GM12878 (cell line): ENCODE data around the gene VANGL1. TPM values are rescaled to one million over a fixed set of nuclear protein-coding genes. Genes with fewer than 3 reads are reported as not detected.

ENCODE experiments used
- ATAC-seq: fragments of 200-7000 bp; cut with Tn5 transposase; 3 replicates; pipeline ENCODE4 v1.9.1; 2020; ENCODE audit warnings: mild to moderate bottlenecking, moderate library complexity
- BruUV-seq: library from RNA; stranded (reverse); fragments of 400-500 nt; replicated peaks from 2 replicates; lab custom pipeline; 2021; lab: Mats Ljungman, UMichigan
- CTCF ChIA-PET: fragments of 300-600 bp; sonication (Branson Sonifier 250); formaldehyde crosslinking; extraction: SDS; loops from one replicate; lab custom pipeline; 2021; ENCODE audit warnings: inconsistent platforms; lab: Yijun Ruan, JAX
- POLR2A ChIA-PET: fragments of 350-600 bp; formaldehyde crosslinking; extraction: SDS; loops from one replicate; lab custom pipeline; 2021; ENCODE audit warnings: inconsistent platforms; lab: Charles Lee
- RAD21 ChIA-PET: fragments of 300-600 bp; sonication (Branson Sonifier 250); formaldehyde crosslinking; loops from one replicate; lab custom pipeline; 2023; ENCODE audit warnings: antibody characterized with exemption; ENCODE audit not compliant: unreplicated experiment; lab: Charles Lee
- SMC1A ChIA-PET: fragments of 300-600 bp; sonication (Branson Sonifier 250); formaldehyde crosslinking; loops from one replicate; lab custom pipeline; 2023; ENCODE audit not compliant: unreplicated experiment, uncharacterized antibody; lab: Charles Lee
- DNase-seq: peaks from one replicate; pipeline ENCODE4 v3.0.0-alpha.2; 2011; ENCODE audit warnings: low read depth, low spot score
- FAIRE-seq: peaks from 3 replicates; lab custom pipeline; 2011; peaks lifted over from hg19 to GRCh38; lab: Jason Lieb, UNC
- H2AFZ ChIP-seq: 2 replicates; pipeline ENCODE4 v1.6.0; 2011; ENCODE audit warnings: low read depth, low read length, control low read depth; ENCODE audit not compliant: control insufficient read depth
- H3K27ac ChIP-seq: 2 replicates; pipeline ENCODE4 v1.5.1; 2011; ENCODE audit warnings: control low read depth; ENCODE audit not compliant: control insufficient read depth, insufficient read depth
- H3K27me3 ChIP-seq, 2 experiments: replicated peaks in 1 of 2; 2 replicates each; pipeline versions ENCODE4 v1.6.0 to v1.6.1; 2011; ENCODE audit warnings: low read length in 1 of 2; ENCODE audit not compliant: control insufficient read depth in 2 of 2, insufficient read depth in 2 of 2
- H3K36me3 ChIP-seq, 2 experiments: 2 replicates each; pipeline ENCODE4 v1.5.1; 2011; ENCODE audit warnings: low read length in 1 of 2; ENCODE audit not compliant: control insufficient read depth in 2 of 2, insufficient read depth in 2 of 2
- H3K4me1 ChIP-seq: 2 replicates; pipeline ENCODE4 v1.6.1; 2011; ENCODE audit warnings: mild to moderate bottlenecking, low read length, moderate library complexity, mixed read lengths; ENCODE audit not compliant: control insufficient read depth, insufficient read depth
- H3K4me2 ChIP-seq: 2 replicates; pipeline ENCODE4 v1.6.0; 2011; ENCODE audit warnings: control low read depth; ENCODE audit not compliant: control insufficient read depth, insufficient read depth
- H3K4me3 ChIP-seq: fragments of 200-600 bp; sonication (generic); 2 replicates; pipeline ENCODE4 v1.5.1; 2016
- H3K79me2 ChIP-seq: 2 replicates; pipeline ENCODE4 v1.6.0; 2011; ENCODE audit warnings: low read length; ENCODE audit not compliant: control insufficient read depth, insufficient read depth
- H3K9ac ChIP-seq: 2 replicates; pipeline ENCODE4 v1.8.0; 2011; ENCODE audit warnings: low read length, control low read depth, mixed read lengths; ENCODE audit not compliant: control insufficient read depth, insufficient read depth
- H3K9me3 ChIP-seq: replicated peaks from 3 replicates; pipeline ENCODE4 v1.5.1; 2011; ENCODE audit warnings: mild to moderate bottlenecking, low read length; ENCODE audit not compliant: control insufficient read depth, insufficient read depth
- H4K20me1 ChIP-seq: 2 replicates; pipeline ENCODE4 v1.6.0; 2011; ENCODE audit not compliant: control insufficient read depth, insufficient read depth
- CBFB ChIP-seq: IDR thresholded peaks from 2 replicates; pipeline ENCODE4 v1.6.1; 2016; ENCODE audit warnings: antibody characterized with exemption, low read depth
- CBX5 ChIP-seq: sonication (generic); IDR thresholded peaks from 2 replicates; pipeline ENCODE4 v1.6.1; 2016; ENCODE audit warnings: low read depth, moderate library complexity, mild to moderate bottlenecking, inconsistent platforms
- CHD1 ChIP-seq: IDR thresholded peaks from 2 replicates; pipeline ENCODE4 v1.6.1; 2012; ENCODE audit warnings: low read depth, low read length, improper control_type of control experiment
- CREB1 ChIP-seq: IDR thresholded peaks from 2 replicates; pipeline ENCODE4 v1.6.1; 2012; ENCODE audit warnings: low read depth, mild to moderate bottlenecking, inconsistent platforms
- EED ChIP-seq: sonication (generic); IDR thresholded peaks from 2 replicates; pipeline ENCODE4 v1.6.1; 2016; ENCODE audit warnings: antibody characterized with exemption, low read depth
- ETV6 ChIP-seq, 2 experiments: fragments of 450-650 bp in 1 of 2; IDR thresholded peaks in 1 of 2; conservative IDR thresholded peaks in 1 of 2; 2 replicates each; pipeline ENCODE4 v1.6.1; 2014; ENCODE audit warnings: antibody characterized with exemption in 1 of 2, borderline replicate concordance in 1 of 2, low read depth in 1 of 2, mild to moderate bottlenecking in 1 of 2, moderate library complexity in 1 of 2
- HCFC1 ChIP-seq: fragments of 150-350 bp; IDR thresholded peaks from 2 replicates; pipeline ENCODE4 v1.6.1; 2014; ENCODE audit warnings: low read length
- MEF2B ChIP-seq: fragments of 450-650 bp; IDR thresholded peaks from 2 replicates; pipeline ENCODE4 v1.6.1; 2018; ENCODE audit warnings: mild to moderate bottlenecking, moderate library complexity; ENCODE audit not compliant: partially characterized antibody, poor library complexity, severe bottlenecking
- MLLT1 ChIP-seq: fragments of 450-650 bp; IDR thresholded peaks from 2 replicates; pipeline ENCODE4 v1.6.1; 2016; ENCODE audit warnings: mild to moderate bottlenecking
- RAD21 ChIP-seq: IDR thresholded peaks from 2 replicates; pipeline ENCODE4 v1.6.1; 2011; ENCODE audit warnings: mild to moderate bottlenecking, low read depth, low read length, moderate library complexity; ENCODE audit not compliant: insufficient read depth
- RB1 ChIP-seq: fragments of 450-650 bp; formaldehyde crosslinking; IDR thresholded peaks from 2 replicates; pipeline ENCODE4 v1.6.1; 2017; ENCODE audit warnings: mild to moderate bottlenecking, borderline replicate concordance
- RBBP5 ChIP-seq: fragments of 200-600 bp; sonication (generic); conservative IDR thresholded peaks from 2 replicates; pipeline ENCODE4 v1.6.1; 2016
- REST ChIP-seq: IDR thresholded peaks from 2 replicates; pipeline ENCODE4 v1.6.1; 2012; ENCODE audit warnings: mild to moderate bottlenecking, low read depth, low read length
- RUNX3 ChIP-seq: IDR thresholded peaks from 2 replicates; pipeline ENCODE4 v1.6.1; 2012; ENCODE audit warnings: low read length, inconsistent platforms
- TAF1 ChIP-seq: IDR thresholded peaks from 2 replicates; pipeline ENCODE4 v1.6.1; 2011; ENCODE audit warnings: mild to moderate bottlenecking, low read depth, low read length, borderline replicate concordance
- ZSCAN29 ChIP-seq: fragments of 450-650 bp; IDR thresholded peaks from 2 replicates; pipeline ENCODE4 v1.6.1; 2017; ENCODE audit warnings: mild to moderate bottlenecking, moderate library complexity
- WGBS: methylation state at CpG from one replicate; pipeline ENCODE4 v1.1.6; 2016; ENCODE audit warnings: low lambda C conversion rate; ENCODE audit not compliant: insufficient replicate concordance, insufficient coverage; ENCODE audit errors: missing lambda C conversion rate; 5-methylcytosine and 5-hydroxymethylcytosine counted together
- in situ Hi-C: fragments of 300-500 bp; cut with MboI; formaldehyde crosslinking; loops from 9 replicates; pipeline ENCODE4 v1.14.3; 2018; ENCODE audit warnings: mixed read lengths
- intact Hi-C: fragments of 100-400 bp; cut with micrococcal nuclease; formaldehyde crosslinking; loops from one replicate; pipeline ENCODE4 v1.14.2; 2022; ENCODE audit not compliant: unreplicated experiment
- polyA plus RNA-seq, 11 experiments: library from polyadenylated mRNA; depleted of rRNA in 4 of 11; unstranded in 6 of 11; stranded (reverse) in 5 of 11; fragments of >200 nt; fragmentation: Nextera tagmentation in 4 of 11; fragmentation: Illumina TruSeq in 1 of 11; extraction: Ambion mirVana in 4 of 11; extraction: Trizol in 1 of 11; gene quantifications; 1 replicate in 1 of 11; 2 replicates in 10 of 11; pipeline versions ENCODE4 v1.2.1 to v1.2.3, GENCODE V29; 2011 to 2016; ENCODE audit warnings: inconsistent platforms in 2 of 11, missing spikeins in 2 of 11, low read depth in 1 of 11
- total RNA-seq, 4 experiments: library from RNA; depleted of rRNA in 3 of 4; stranded (reverse); fragments of >200 nt in 3 of 4; fragmentation: Illumina TruSeq in 1 of 4; extraction: Trizol in 1 of 4; gene quantifications; 2 replicates each; pipeline versions ENCODE4 v1.2.1 to v1.2.3, GENCODE V29; 2013 to 2021

The VANGL1 gene
- total and polyA plus RNA-seq, 10 of the 15 experiments (the other 5 are each of a cell fraction or from before 2014, with no cell fraction given), result 0.71 to 12.9 (median 6.3) TPM

GRCh38 chr1:115660151-115660550 lies 18.4 kb downstream of the VANGL1 start:
- ATAC-seq (no peak), DNase-seq (no peak), FAIRE-seq (no peak)
- in situ Hi-C loops (no loop called here), intact Hi-C loops (no loop called here)
- CTCF ChIA-PET, result no interaction called here
- no peak overlapping the region for H3K4me3 ChIP-seq
- no peak for TF ChIP-seq MEF2B
- TF ChIP-seq EED, result no peak
- no peak for TF ChIP-seq MLLT1
- no peak for TF ChIP-seq RAD21
- TF ChIP-seq CBX5, result no peak
- TF ChIP-seq ZSCAN29, result no peak
- no peak for TF ChIP-seq CBFB
- TF ChIP-seq RUNX3, result no peak
- no peak for TF ChIP-seq ETV6 (conservative IDR thresholded peaks at IDR 0.05 in 1 of 2, IDR thresholded peaks at IDR 0.05 in 1 of 2; ENCODE audit: borderline replicate concordance in 1 of 2, low read depth in 1 of 2)
- TF ChIP-seq REST, result no peak
- no peak for TF ChIP-seq CHD1
- TF ChIP-seq RBBP5, result no peak
- no peak for TF ChIP-seq HCFC1
- TF ChIP-seq RB1, result no peak
- TF ChIP-seq CREB1, result no peak
- TF ChIP-seq TAF1, result no peak
- no peak overlapping the region for H3K27ac ChIP-seq
- no peaks in the 10 kb centered on the region for H3K27me3 ChIP-seq
- no peaks in the 10 kb centered on the region; the same call in 2 of the 3 replicates for H3K9me3 ChIP-seq
- no peak overlapping the region for H3K4me2 ChIP-seq
- H3K79me2 ChIP-seq, result no peaks in the 10 kb centered on the region
- POLR2A ChIA-PET, result no interaction called here
- RAD21 ChIA-PET, result interaction anchor here (0.9 kb wide), 1 partner anchor 51 kb away, joined by 3 read pairs; no protein-coding TSS in a partner anchor
- no TSS peak for BruUV-seq
- H3K36me3 ChIP-seq, result peaks cover 8 to 11% of the 10 kb centered on the region in 2 experiments
- no peaks in the 10 kb centered on the region for H4K20me1 ChIP-seq
- WGBS, result 96% methylated on average over 5 of the region's 5 CpGs
- H3K4me1 ChIP-seq, result peaks cover 2% of the 10 kb centered on the region; the same call in 1 of the 2 replicates
- SMC1A ChIA-PET, result interaction anchor here (1.4 kb wide), 1 partner anchor 10 kb away, joined by 5 read pairs; no protein-coding TSS in a partner anchor
- H2AFZ ChIP-seq, result no peak overlapping the region
- H3K9ac ChIP-seq, result no peak overlapping the region
